SU-DHL-6 (cell line): ENCODE data around the gene STK10.

ENCODE experiments used
- H2AFZ ChIP-seq: fragments of 200-600 bp; sonication (generic); 2 replicates; pipeline ENCODE4 v1.6.1; 2014; ENCODE audit warnings: low read depth, mild to moderate bottlenecking, moderate library complexity, mixed read lengths, antibody characterized with exemption, low read length; ENCODE audit not compliant: severe bottlenecking
- H3F3A ChIP-seq: fragments of 200-600 bp; shearing (Covaris generic); 2 replicates; pipeline ENCODE4 v1.6.0; 2016; ENCODE audit warnings: antibody characterized with exemption, mild to moderate bottlenecking; ENCODE audit not compliant: insufficient read depth
- H3K27ac ChIP-seq: fragments of 200-600 bp; sonication (generic); 2 replicates; pipeline ENCODE4 v1.5.1; 2016; ENCODE audit warnings: low read depth, mild to moderate bottlenecking, low read length, moderate library complexity, mixed read lengths
- H3K27me3 ChIP-seq: fragments of 200-600 bp; sonication (generic), shearing (Covaris generic); 2 replicates; pipeline ENCODE4 v1.6.0; 2014; ENCODE audit warnings: mild to moderate bottlenecking, low read length
- H3K36me3 ChIP-seq: fragments of 200-600 bp; sonication (generic); 2 replicates; pipeline ENCODE4 v1.6.1; 2014; ENCODE audit warnings: mild to moderate bottlenecking, low read length, mixed read lengths
- H3K4me2 ChIP-seq: fragments of 300-600, 200-600 bp; shearing (Covaris generic), sonication (generic); 2 replicates; pipeline ENCODE4 v1.6.0; 2014; ENCODE audit warnings: low read length, low read depth, mild to moderate bottlenecking; ENCODE audit not compliant: poor library complexity, severe bottlenecking
- H3K4me3 ChIP-seq: fragments of 200-600 bp; sonication (generic); 2 replicates; pipeline ENCODE4 v1.5.1; 2014; ENCODE audit warnings: antibody characterized with exemption, low read length, mild to moderate bottlenecking, mixed read lengths; ENCODE audit not compliant: insufficient read depth, poor library complexity, severe bottlenecking
- H3K79me2 ChIP-seq: fragments of 200-600 bp; sonication (generic); 2 replicates; pipeline ENCODE4 v1.6.1; 2014; ENCODE audit warnings: mild to moderate bottlenecking, low read length, moderate library complexity; ENCODE audit not compliant: insufficient read depth
- H3K9ac ChIP-seq: fragments of 200-600 bp; sonication (generic); 2 replicates; pipeline ENCODE4 v1.7.0; 2014; ENCODE audit warnings: mild to moderate bottlenecking, low read length
- H3K9me2 ChIP-seq: fragments of 200-600 bp; sonication (generic); replicated peaks from 2 replicates; pipeline ENCODE4 v1.6.1; 2014; ENCODE audit warnings: low read length; ENCODE audit not compliant: insufficient read depth
- H3K9me3 ChIP-seq: fragments of 200-600 bp; sonication (generic); 2 replicates; pipeline ENCODE4 v1.6.1; 2014; ENCODE audit warnings: low read length, mixed read lengths; ENCODE audit not compliant: insufficient read depth
- H4K20me1 ChIP-seq: fragments of 200-600 bp; sonication (generic); 2 replicates; pipeline ENCODE4 v1.6.1; 2014; ENCODE audit warnings: low read depth, mild to moderate bottlenecking, antibody characterized with exemption, low read length, moderate library complexity, mixed read lengths
- EZH2phosphoT487 ChIP-seq: fragments of 200-600 bp; sonication (generic), shearing (Covaris generic); conservative IDR thresholded peaks from 2 replicates; pipeline ENCODE4 v1.6.1; 2018; ENCODE audit warnings: mild to moderate bottlenecking, antibody characterized with exemption, low read length, moderate library complexity, mixed read lengths
- TF ChIP-seq, protein P1 (sequence below): fragments of 200-600 bp; sonication (generic); IDR thresholded peaks from one replicate; pipeline ENCODE4 v1.5.1; 2017; ENCODE audit warnings: antibody characterized with exemption, mild to moderate bottlenecking, low read length, moderate library complexity; ENCODE audit not compliant: insufficient read depth, poor library complexity, severe bottlenecking

STK10 gene

DNA sequence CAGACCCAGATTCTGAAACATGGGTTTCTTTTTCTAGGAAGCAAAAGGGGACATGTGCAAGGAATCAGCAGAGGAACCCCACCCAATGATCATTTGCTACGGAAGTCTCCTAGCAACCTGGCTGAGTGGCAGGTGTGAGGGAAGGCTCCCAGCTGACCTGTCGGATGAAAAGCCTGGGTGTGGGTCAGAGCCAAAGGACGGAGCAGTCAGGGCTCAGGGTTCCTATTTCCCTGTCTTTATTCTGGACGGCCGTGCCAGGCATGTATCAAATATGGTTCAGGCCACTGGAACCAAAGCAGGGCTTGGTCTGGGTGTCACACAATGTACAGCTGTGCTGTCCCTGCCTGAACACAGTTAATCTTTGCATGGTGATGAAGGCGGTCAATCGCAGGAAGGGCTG lies 20.1 kb downstream of the STK10 start:
- Histone ChIP-seq H3K27ac (no peak overlapping the region), H3K79me2 (peaks cover 87% of the 10 kb centered on the region), H2AFZ (no peak overlapping the region), H3K4me3 (no peak overlapping the region), H3K27me3 (no peaks in the 10 kb centered on the region), H4K20me1 (no peaks in the 10 kb centered on the region), H3K4me2 (no peak overlapping the region), H3K9me2 (no peaks in the 10 kb centered on the region), H3K9me3 (no peaks in the 10 kb centered on the region), H3F3A (no peaks in the 10 kb centered on the region), H3K9ac (no peak overlapping the region), H3K36me3 (no peaks in the 10 kb centered on the region)
- TF ChIP-seq, protein P1, sequence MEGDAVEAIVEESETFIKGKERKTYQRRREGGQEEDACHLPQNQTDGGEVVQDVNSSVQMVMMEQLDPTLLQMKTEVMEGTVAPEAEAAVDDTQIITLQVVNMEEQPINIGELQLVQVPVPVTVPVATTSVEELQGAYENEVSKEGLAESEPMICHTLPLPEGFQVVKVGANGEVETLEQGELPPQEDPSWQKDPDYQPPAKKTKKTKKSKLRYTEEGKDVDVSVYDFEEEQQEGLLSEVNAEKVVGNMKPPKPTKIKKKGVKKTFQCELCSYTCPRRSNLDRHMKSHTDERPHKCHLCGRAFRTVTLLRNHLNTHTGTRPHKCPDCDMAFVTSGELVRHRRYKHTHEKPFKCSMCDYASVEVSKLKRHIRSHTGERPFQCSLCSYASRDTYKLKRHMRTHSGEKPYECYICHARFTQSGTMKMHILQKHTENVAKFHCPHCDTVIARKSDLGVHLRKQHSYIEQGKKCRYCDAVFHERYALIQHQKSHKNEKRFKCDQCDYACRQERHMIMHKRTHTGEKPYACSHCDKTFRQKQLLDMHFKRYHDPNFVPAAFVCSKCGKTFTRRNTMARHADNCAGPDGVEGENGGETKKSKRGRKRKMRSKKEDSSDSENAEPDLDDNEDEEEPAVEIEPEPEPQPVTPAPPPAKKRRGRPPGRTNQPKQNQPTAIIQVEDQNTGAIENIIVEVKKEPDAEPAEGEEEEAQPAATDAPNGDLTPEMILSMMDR: no peak
- TF ChIP-seq EZH2phosphoT487: no peak

DNA sequence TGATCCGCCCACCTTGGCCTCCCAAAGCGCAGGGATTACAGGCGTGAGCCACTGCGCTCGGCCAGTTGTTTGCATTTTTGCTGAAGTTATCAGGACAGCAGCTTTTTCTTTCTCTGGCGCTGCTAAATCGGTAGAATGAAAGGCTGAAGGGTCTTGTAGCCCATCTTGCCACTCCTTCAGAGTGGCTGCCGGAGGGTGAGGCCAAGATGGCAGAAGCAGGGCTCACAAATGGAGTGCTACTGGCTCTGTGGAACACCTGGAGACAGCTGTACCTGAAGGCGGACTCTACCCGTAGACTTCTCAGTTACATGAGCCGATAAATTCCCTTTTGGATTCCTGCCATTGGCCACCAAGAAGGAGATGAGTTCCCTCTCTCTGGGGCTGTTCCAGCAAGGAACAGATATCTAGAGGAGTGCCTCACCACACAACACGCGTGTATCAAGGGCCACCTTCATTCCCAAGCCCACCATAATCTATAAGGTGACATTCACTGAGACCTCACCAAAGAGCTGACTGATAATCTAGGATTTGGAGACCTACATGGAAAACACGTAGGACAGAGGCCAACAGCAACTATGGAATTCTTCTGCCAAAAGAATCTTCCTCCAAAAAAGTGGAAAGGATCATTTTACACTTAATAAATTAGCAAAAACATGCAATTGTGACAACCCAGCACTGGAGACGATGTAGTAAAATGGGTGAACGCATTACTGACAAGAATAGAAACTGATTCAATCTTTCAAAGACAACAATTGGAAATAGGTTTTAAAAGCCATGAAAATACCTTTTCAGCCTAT lies 21.8 kb downstream of the STK10 start:
- H3K9me3 ChIP-seq: no peaks in the 10 kb centered on the region
- no peaks in the 10 kb centered on the region for H3K36me3 ChIP-seq
- H3K4me2 ChIP-seq: no peak overlapping the region
- H3K79me2 ChIP-seq: peaks cover 91% of the 10 kb centered on the region
- H3K9ac ChIP-seq: no peak overlapping the region
- no peaks in the 10 kb centered on the region for H4K20me1 ChIP-seq
- H3K27me3 ChIP-seq: no peaks in the 10 kb centered on the region
- H3K9me2 ChIP-seq: no peaks in the 10 kb centered on the region
- TF ChIP-seq, protein P1: no peak
- TF ChIP-seq EZH2phosphoT487: no peak
- H2AFZ ChIP-seq: no peak overlapping the region
- H3F3A ChIP-seq: no peaks in the 10 kb centered on the region
- no peak overlapping the region for H3K4me3 ChIP-seq
- H3K27ac ChIP-seq: no peak overlapping the region

DNA sequence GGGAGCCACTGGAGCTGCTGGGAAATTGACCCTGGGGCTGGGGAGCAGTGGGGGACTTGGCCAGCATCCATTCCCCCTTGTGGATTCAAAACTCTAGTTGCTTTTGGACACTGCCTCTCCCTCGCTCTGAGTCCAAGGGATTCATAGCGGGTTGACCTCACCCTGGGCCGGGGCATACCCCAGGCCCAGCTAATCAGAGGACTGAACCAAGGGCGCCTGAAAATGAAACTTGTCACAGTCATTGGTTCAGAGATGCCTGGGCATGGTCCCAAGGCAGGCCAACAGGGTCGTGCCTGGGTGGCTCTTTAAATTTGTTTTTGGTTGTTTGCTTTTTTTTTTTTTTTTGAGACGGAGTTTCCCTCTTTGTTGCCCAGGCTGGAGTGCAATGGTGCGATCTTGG lies 22.6 kb downstream of the STK10 start:
- Histone ChIP-seq H4K20me1 (no peaks in the 10 kb centered on the region), H3F3A (no peaks in the 10 kb centered on the region), H3K27ac (no peak overlapping the region), H3K9me3 (no peaks in the 10 kb centered on the region), H3K79me2 (peaks cover 89% of the 10 kb centered on the region), H3K9ac (no peak overlapping the region), H3K4me3 (no peak overlapping the region), H3K27me3 (no peaks in the 10 kb centered on the region), H2AFZ (no peak overlapping the region), H3K36me3 (no peaks in the 10 kb centered on the region), H3K4me2 (no peak overlapping the region), H3K9me2 (no peaks in the 10 kb centered on the region)
- TF ChIP-seq, protein P1: no peak
- TF ChIP-seq EZH2phosphoT487: no peak
